K562 (cell line): Measurements from ENCODE around the gene EMC9. TPM values are rescaled to one million over a fixed set of nuclear protein-coding genes. Genes with fewer than 3 reads are reported as not detected.

Experiments
- ARNT ChIP-seq, 2 experiments: fragments of 450-650 bp; IDR thresholded peaks; 2 replicates each; pipeline ENCODE4 v1.6.1; 2016; ENCODE audit warnings: mild to moderate bottlenecking in 1 of 2
- ELF1 ChIP-seq: fragments of 200-800 bp; sonication (Bioruptor generic); IDR thresholded peaks from 2 replicates; pipeline ENCODE4 v1.6.1; 2016; ENCODE audit warnings: missing genetic modification characterization, missing compliant biosample characterization
- EP300 ChIP-seq: IDR thresholded peaks from 2 replicates; pipeline ENCODE4 v1.6.1; 2012; ENCODE audit warnings: low read length, improper control_type of control experiment
- ERF ChIP-seq: fragments of 450-650 bp; formaldehyde crosslinking; IDR thresholded peaks from 2 replicates; pipeline ENCODE4 v1.4.0; 2020; ENCODE audit warnings: mild to moderate bottlenecking, mixed read lengths
- HDAC6 ChIP-seq: IDR thresholded peaks from 2 replicates; pipeline ENCODE4 v1.6.1; 2012; ENCODE audit warnings: low read depth, mild to moderate bottlenecking, control low read depth, inconsistent platforms, low read length, moderate library complexity
- HEY1 ChIP-seq: fragments of 250-450 bp; sonication (Bioruptor Pico); IDR thresholded peaks from 2 replicates; pipeline ENCODE4 v1.5.0; 2020; ENCODE audit warnings: mild to moderate bottlenecking, moderate library complexity, borderline replicate concordance
- HNRNPUL1 ChIP-seq: fragments of 200-400 bp; formaldehyde crosslinking; IDR thresholded peaks from 2 replicates; pipeline ENCODE4 v1.6.1; 2017; ENCODE audit warnings: low read length
- LEF1 ChIP-seq: fragments of 450-650 bp; IDR thresholded peaks from 2 replicates; pipeline ENCODE4 v1.6.1; 2016; ENCODE audit warnings: mild to moderate bottlenecking
- MXI1 ChIP-seq: IDR thresholded peaks from 2 replicates; pipeline ENCODE4 v1.6.1; 2011; ENCODE audit warnings: low read depth, mild to moderate bottlenecking, improper control_type of control experiment, low read length
- NRF1 ChIP-seq, 2 experiments: fragments of 450-650 bp; IDR thresholded peaks in 1 of 2; conservative IDR thresholded peaks in 1 of 2; 2 replicates each; pipeline ENCODE4 v1.6.1; 2014; ENCODE audit warnings: mild to moderate bottlenecking in 2 of 2
- POU5F1 ChIP-seq: fragments of 150-350 bp; IDR thresholded peaks from 2 replicates; pipeline ENCODE4 v1.6.1; 2014; ENCODE audit warnings: borderline replicate concordance, low read length, low read depth, mild to moderate bottlenecking; ENCODE audit not compliant: partially characterized antibody
- RB1 ChIP-seq: fragments of 450-650 bp; IDR thresholded peaks from 2 replicates; pipeline ENCODE4 v1.6.1; 2017; ENCODE audit warnings: low read depth, mild to moderate bottlenecking
- RCOR1 ChIP-seq, 2 experiments: IDR thresholded peaks; 2 replicates each; pipeline ENCODE4 v1.6.1; 2012; ENCODE audit warnings: low read depth in 2 of 2, low read length in 2 of 2, borderline replicate concordance in 1 of 2, improper control_type of control experiment in 1 of 2
- SRF ChIP-seq, 2 experiments: fragments of 250-450, 450-650 bp in 1 of 2; sonication (Bioruptor Pico) in 1 of 2; sonication (generic) in 1 of 2; formaldehyde crosslinking; IDR thresholded peaks; 2 replicates each; pipeline versions ENCODE4 v1.5.0 to v1.5.1; 2020 to 2022; ENCODE audit warnings: mild to moderate bottlenecking in 1 of 2, missing genetic modification reagents in 1 of 2
- ZNF347 ChIP-seq: fragments of 450-650 bp; formaldehyde crosslinking; IDR thresholded peaks from 2 replicates; pipeline ENCODE4 v1.4.0; 2020; ENCODE audit warnings: low read depth, mild to moderate bottlenecking, moderate library complexity
- ZNF395 ChIP-seq: fragments of 200-800 bp; sonication (Bioruptor generic); IDR thresholded peaks from 2 replicates; pipeline ENCODE4 v1.6.1; 2017; ENCODE audit warnings: missing genetic modification characterization, missing compliant biosample characterization
- polyA plus RNA-seq, 8 experiments: library from polyadenylated mRNA; depleted of rRNA in 4 of 8; stranded (reverse) in 5 of 8; unstranded in 3 of 8; fragments of >200 nt; fragmentation: Nextera tagmentation in 2 of 8; fragmentation: Illumina TruSeq in 1 of 8; extraction: Ambion mirVana in 2 of 8; extraction: Trizol in 1 of 8; gene quantifications; 2 replicates each; pipeline versions ENCODE4 v1.2.1 to v1.2.3, GENCODE V29; 2011 to 2014; ENCODE audit warnings: inconsistent platforms in 1 of 8, missing spikeins in 1 of 8
- total RNA-seq, 7 experiments: library from RNA; depleted of rRNA in 6 of 7; stranded (reverse); fragments of >200 nt in 6 of 7; fragmentation: Illumina TruSeq in 2 of 7; extraction: Trizol in 2 of 7; gene quantifications; 2 replicates each; pipeline versions ENCODE4 v1.2.1 to v1.2.3, GENCODE V29; 2011 to 2021; ENCODE audit warnings: low replicate concordance in 1 of 7
- TF ChIP-seq, protein P1 (sequence below): sonication (generic); formaldehyde crosslinking; IDR thresholded peaks from 2 replicates; pipeline ENCODE4 v1.8.1; 2023; ENCODE audit warnings: missing genetic modification reagents, mild to moderate bottlenecking, borderline replicate concordance
- TF ChIP-seq, protein P2 (sequence below): fragments of 450-650 bp; formaldehyde crosslinking; IDR thresholded peaks from 2 replicates; pipeline ENCODE4 v1.4.0; 2020; ENCODE audit warnings: mild to moderate bottlenecking, moderate library complexity
- TF ChIP-seq, protein P3 (sequence below), 2 experiments: fragments of 450-650 bp in 1 of 2; sonication (generic) in 1 of 2; formaldehyde crosslinking in 1 of 2; IDR thresholded peaks in 1 of 2; conservative IDR thresholded peaks in 1 of 2; 2 replicates each; pipeline versions ENCODE4 v1.6.1 to v1.8.1; 2016 to 2023; ENCODE audit warnings: mild to moderate bottlenecking in 2 of 2, moderate library complexity in 2 of 2, inconsistent platforms in 1 of 2, missing genetic modification reagents in 1 of 2

The EMC9 gene
- total and polyA plus RNA-seq, 9 of the 15 experiments (the other 6 are each of a cell fraction or from before 2014, with no cell fraction given), result 3.1 to 13.2 (median 7.8) TPM

DNA sequence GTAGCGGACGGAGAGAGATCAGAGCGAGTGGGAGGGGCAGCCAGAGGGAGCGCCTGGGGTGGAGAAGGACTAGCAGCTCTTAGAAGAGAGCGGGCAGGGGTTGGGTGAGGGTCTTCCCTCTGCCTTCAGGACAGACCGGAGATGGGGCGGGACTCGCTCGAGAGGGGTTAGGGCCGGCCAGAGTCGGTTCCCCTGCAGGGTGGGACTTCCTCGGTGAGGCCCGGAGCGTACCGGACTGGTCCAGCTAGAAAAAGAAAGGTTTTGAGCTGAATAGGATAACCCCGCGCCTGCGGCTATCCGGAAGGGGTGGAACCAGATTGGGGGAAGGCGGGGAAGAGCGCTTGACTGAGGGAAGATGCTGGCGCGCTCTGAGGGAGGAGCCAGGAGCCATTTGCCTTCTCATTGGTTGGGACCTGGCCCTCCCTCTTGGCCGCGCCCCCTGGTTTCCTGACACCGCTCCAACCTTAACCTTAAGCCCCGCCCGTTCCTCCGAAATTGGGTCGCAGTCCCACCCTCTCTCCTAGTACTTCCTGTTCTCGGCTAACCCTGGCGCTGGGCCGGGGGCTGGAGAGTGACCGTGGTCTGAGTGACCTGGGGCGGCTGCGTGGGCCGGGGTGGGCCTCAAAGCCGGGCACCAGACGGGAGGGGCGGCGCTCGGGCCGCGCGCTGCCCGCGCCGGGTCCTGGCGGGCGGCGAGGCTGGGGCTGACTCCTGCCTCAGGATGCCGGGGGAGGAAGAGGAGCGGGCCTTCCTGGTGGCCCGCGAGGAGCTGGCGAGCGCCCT, 5.8 kb upstream of the EMC9 start, which contains the start of gene RNF31 (continued):
- TF ChIP-seq, protein P1, sequence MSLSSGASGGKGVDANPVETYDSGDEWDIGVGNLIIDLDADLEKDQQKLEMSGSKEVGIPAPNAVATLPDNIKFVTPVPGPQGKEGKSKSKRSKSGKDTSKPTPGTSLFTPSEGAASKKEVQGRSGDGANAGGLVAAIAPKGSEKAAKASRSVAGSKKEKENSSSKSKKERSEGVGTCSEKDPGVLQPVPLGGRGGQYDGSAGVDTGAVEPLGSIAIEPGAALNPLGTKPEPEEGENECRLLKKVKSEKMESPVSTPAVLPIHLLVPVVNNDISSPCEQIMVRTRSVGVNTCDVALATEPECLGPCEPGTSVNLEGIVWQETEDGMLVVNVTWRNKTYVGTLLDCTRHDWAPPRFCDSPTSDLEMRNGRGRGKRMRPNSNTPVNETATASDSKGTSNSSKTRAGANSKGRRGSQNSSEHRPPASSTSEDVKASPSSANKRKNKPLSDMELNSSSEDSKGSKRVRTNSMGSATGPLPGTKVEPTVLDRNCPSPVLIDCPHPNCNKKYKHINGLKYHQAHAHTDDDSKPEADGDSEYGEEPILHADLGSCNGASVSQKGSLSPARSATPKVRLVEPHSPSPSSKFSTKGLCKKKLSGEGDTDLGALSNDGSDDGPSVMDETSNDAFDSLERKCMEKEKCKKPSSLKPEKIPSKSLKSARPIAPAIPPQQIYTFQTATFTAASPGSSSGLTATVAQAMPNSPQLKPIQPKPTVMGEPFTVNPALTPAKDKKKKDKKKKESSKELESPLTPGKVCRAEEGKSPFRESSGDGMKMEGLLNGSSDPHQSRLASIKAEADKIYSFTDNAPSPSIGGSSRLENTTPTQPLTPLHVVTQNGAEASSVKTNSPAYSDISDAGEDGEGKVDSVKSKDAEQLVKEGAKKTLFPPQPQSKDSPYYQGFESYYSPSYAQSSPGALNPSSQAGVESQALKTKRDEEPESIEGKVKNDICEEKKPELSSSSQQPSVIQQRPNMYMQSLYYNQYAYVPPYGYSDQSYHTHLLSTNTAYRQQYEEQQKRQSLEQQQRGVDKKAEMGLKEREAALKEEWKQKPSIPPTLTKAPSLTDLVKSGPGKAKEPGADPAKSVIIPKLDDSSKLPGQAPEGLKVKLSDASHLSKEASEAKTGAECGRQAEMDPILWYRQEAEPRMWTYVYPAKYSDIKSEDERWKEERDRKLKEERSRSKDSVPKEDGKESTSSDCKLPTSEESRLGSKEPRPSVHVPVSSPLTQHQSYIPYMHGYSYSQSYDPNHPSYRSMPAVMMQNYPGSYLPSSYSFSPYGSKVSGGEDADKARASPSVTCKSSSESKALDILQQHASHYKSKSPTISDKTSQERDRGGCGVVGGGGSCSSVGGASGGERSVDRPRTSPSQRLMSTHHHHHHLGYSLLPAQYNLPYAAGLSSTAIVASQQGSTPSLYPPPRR, result no peak
- no peak for TF ChIP-seq HDAC6
- no peak for TF ChIP-seq ZNF395 (CRISPR knock-in tag)
- TF ChIP-seq POU5F1, result no peak
- no peak for TF ChIP-seq HEY1 (CRISPR knock-in tag)
- peak in 1 of 2 experiments; percentile 32; a peak in 1 of 4 replicates for TF ChIP-seq RCOR1 (IDR thresholded peaks at IDR 0.05; ENCODE audit: borderline replicate concordance in 1 of 2, low read depth in 2 of 2, low read length in 2 of 2)
- TF ChIP-seq HNRNPUL1, result no peak
- no peak for TF ChIP-seq EP300
- TF ChIP-seq NRF1 (conservative IDR thresholded peaks at IDR 0.05 in 1 of 2, IDR thresholded peaks at IDR 0.05 in 1 of 2), result peak; percentile 79 to 81
- no peak for TF ChIP-seq MXI1
- TF ChIP-seq, protein P2, sequence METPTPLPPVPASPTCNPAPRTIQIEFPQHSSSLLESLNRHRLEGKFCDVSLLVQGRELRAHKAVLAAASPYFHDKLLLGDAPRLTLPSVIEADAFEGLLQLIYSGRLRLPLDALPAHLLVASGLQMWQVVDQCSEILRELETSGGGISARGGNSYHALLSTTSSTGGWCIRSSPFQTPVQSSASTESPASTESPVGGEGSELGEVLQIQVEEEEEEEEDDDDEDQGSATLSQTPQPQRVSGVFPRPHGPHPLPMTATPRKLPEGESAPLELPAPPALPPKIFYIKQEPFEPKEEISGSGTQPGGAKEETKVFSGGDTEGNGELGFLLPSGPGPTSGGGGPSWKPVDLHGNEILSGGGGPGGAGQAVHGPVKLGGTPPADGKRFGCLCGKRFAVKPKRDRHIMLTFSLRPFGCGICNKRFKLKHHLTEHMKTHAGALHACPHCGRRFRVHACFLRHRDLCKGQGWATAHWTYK, result no peak
- TF ChIP-seq LEF1, result no peak
- peak; percentile 61 for TF ChIP-seq ELF1 (tag)
- no peak for TF ChIP-seq ARNT (IDR thresholded peaks at IDR 0.05)
- TF ChIP-seq SRF (CRISPR knock-in tag; IDR thresholded peaks at IDR 0.05), result peak in 1 of 2 experiments; percentile 40; a peak in 1 of 4 replicates
- peak; percentile 20; the same call in 1 of the 2 replicates for TF ChIP-seq RB1
- no peak for TF ChIP-seq ERF
- TF ChIP-seq, protein P3, sequence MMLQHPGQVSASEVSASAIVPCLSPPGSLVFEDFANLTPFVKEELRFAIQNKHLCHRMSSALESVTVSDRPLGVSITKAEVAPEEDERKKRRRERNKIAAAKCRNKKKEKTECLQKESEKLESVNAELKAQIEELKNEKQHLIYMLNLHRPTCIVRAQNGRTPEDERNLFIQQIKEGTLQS (IDR thresholded peaks at IDR 0.05), result no peak
- TF ChIP-seq, protein P3 (CRISPR knock-in tag; conservative IDR thresholded peaks at IDR 0.05), result no peak
- TF ChIP-seq ZNF347 (CRISPR knock-in tag), result no peak
